Upper lobe of right lung (tissue), 1 donor: ENCODE measurements around the gene BRF1. TPM values are rescaled to one million over a fixed set of nuclear protein-coding genes. Genes with fewer than 3 reads are reported as not detected.
"Not testable (repeated sequence)": the region's sequence is repeated elsewhere in the genome, so short reads cannot be mapped to it uniquely, and the experiment has no call there.

Experiments used
- ATAC-seq: fragments of 200-7000 bp; cut with Tn5 transposase; one replicate; pipeline ENCODE4 v1.9.1; 2020; ENCODE audit warnings: mild to moderate bottlenecking, moderate library complexity
- DNase-seq: peaks from one replicate; pipeline ENCODE4 v3.0.0-alpha.2; 2020
- H3K27ac ChIP-seq: fragments of 200-600 bp; one replicate; pipeline ENCODE4 v1.8.0; 2022
- H3K27me3 ChIP-seq: fragments of 200-600 bp; one replicate; pipeline ENCODE4 v1.8.0; 2022; ENCODE audit warnings: mild to moderate bottlenecking
- H3K36me3 ChIP-seq: fragments of 200-600 bp; one replicate; pipeline ENCODE4 v1.8.0; 2022
- H3K4me1 ChIP-seq: fragments of 200-600 bp; one replicate; pipeline ENCODE4 v1.8.0; 2022
- H3K4me3 ChIP-seq: fragments of 200-600 bp; one replicate; pipeline ENCODE4 v1.8.0; 2022; ENCODE audit warnings: mild to moderate bottlenecking
- H3K9me3 ChIP-seq: fragments of 200-600 bp; one replicate; pipeline ENCODE4 v1.8.0; 2022
- CTCF ChIP-seq: fragments of 200-600 bp; IDR thresholded peaks from one replicate; pipeline ENCODE4 v1.8.0; 2022; ENCODE audit warnings: antibody characterized with exemption
- intact Hi-C: fragments of 100-400 bp; cut with DNase I; formaldehyde crosslinking; loops from one replicate; pipeline ENCODE4 v1.11.0; 2022
- total RNA-seq: library from RNA; stranded (reverse); fragmentation: NEBNext Ultra II Directional; extraction: Animal tissue kit (Norgen Biotek cat#: 25700); gene quantifications from one replicate; pipeline ENCODE4 v1.2.1, GENCODE V29; 2021
- donor health status: DM: no; HTN: yes; CAD: no; lungs with severe emphysema.

The BRF1 gene
- total RNA-seq, 1 donor from 2014 or later, result 31.2 TPM

GRCh38 chr14:105292826-105293711 lies 7.7 kb downstream of the BRF1 start:
- Histone ChIP-seq H3K4me3 (no peak overlapping the region), H3K36me3 (no peaks in the 10 kb centered on the region), H3K4me1 (peaks cover 17% of the 10 kb centered on the region), H3K9me3 (no peaks in the 10 kb centered on the region), H3K27me3 (no peaks in the 10 kb centered on the region), H3K27ac (no peak overlapping the region)
- DNase-seq (no peak), ATAC-seq (peak; percentile 24)
- no peak for TF ChIP-seq CTCF
- intact Hi-C loops, result no loop called here

- Histone ChIP-seq H3K27ac (no peak overlapping the region), H3K4me1 (peaks cover 17% of the 10 kb centered on the region), H3K27me3 (no peaks in the 10 kb centered on the region), H3K9me3 (no peaks in the 10 kb centered on the region), H3K4me3 (no peak overlapping the region), H3K36me3 (no peaks in the 10 kb centered on the region)
- TF ChIP-seq CTCF, result no peak
- ATAC-seq (no peak), DNase-seq (no peak)
- intact Hi-C loops, result no loop called here
Measured at GRCh38 chr14:105290621-105291346, 10.0 kb downstream of the BRF1 start.

GRCh38 chr14:105288936-105289335 lies 11.9 kb downstream of the BRF1 start:
- H3K27me3 ChIP-seq, H3K36me3 ChIP-seq, H3K4me3 ChIP-seq, H3K9me3 ChIP-seq, ATAC-seq, DNase-seq, H3K27ac ChIP-seq: not testable (repeated sequence)
- H3K4me1 ChIP-seq, result peaks cover 11% of the 10 kb centered on the region
- intact Hi-C loops, result loop anchor here (10.0 kb wide), 1 partner anchor 84 kb away; no protein-coding TSS in a partner anchor

DNA sequence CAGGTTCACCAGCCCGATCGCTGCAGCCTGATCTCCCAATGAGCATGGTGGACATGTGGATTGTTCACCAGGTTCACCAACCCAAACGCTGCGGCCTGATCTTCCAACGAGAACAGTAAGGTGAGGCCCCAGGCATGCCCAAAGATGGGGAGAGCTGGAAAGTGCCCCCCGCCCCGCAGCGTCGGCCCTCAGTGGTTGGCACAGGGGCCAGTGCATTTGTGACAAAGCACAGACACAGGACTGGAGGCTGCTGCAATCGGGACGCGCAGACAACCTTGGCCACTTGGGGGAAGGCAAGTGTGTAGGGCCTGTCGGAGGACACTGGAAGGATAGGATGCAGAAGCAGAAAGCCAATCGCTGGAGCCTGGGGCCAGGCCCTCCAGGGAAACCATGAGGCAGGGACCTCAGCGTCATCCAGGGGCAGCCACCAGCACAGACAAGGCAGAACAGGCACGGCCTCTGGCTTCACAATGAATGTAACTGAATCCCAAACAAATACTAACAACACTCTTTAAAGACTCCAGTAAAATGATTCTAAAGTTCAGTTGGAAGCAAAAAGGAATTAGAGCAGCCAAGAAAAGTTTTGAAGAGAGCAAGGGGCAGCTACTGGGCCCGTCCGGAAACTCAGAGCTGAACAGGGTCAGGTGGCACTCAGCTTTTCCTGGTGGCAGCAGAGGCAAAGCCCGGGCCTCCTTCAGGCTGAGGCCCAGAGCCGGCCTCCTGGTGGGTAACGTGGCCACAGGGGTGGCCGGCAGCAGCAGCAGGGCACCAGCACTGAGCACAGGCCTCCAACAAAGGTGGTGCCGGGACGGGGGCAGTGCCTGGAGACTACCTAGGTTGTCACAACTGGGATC lies 13.3 kb downstream of the BRF1 start:
- H3K27ac ChIP-seq, result no peak overlapping the region
- no peak overlapping the region for H3K4me3 ChIP-seq
- peaks cover 5% of the 10 kb centered on the region for H3K36me3 ChIP-seq
- intact Hi-C loops, result loop anchor here (10.0 kb wide), 1 partner anchor 83 kb away; no protein-coding TSS in a partner anchor
- no peaks in the 10 kb centered on the region for H3K4me1 ChIP-seq
- ATAC-seq (no peak), DNase-seq (no peak)
- TF ChIP-seq CTCF, result no peak
- no peaks in the 10 kb centered on the region for H3K27me3 ChIP-seq
- H3K9me3 ChIP-seq, result no peaks in the 10 kb centered on the region

DNA sequence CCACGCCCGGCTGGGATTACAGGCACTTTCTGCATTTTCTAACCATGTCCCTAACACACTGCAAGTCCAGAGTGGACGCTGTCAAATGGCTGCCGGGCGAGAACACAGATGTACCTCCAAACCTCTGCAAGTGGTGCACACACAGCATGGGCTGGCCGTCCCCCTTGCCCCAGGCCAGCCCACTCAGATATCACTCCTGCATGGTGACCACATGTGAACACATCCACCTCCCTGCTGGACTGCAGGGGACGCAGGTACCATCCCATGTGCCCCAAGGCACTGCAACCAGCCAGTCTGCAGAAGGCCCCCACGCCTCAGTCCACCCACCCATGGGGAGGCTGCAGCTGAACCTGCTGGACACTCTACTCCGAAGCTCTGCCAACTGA lies 14.0 kb downstream of the BRF1 start:
- Histone ChIP-seq H3K9me3 (no peaks in the 10 kb centered on the region), H3K27ac (no peak overlapping the region), H3K27me3 (no peaks in the 10 kb centered on the region), H3K4me3 (no peak overlapping the region), H3K4me1 (no peaks in the 10 kb centered on the region), H3K36me3 (peaks cover 5% of the 10 kb centered on the region)
- DNase-seq (no peak), ATAC-seq (no peak)
- TF ChIP-seq CTCF, result no peak
- intact Hi-C loops, result loop anchor here (10.0 kb wide), 1 partner anchor 82 kb away; no protein-coding TSS in a partner anchor
